A673 (cell line): ENCODE data around the gene KIAA1549. TPM values are rescaled to one million over a fixed set of nuclear protein-coding genes. Genes with fewer than 3 reads are reported as not detected.

Source experiments
- BruUV-seq: library from RNA; stranded (reverse); fragments of 400-500 nt; replicated peaks from 2 replicates; lab custom pipeline; 2021; lab: Mats Ljungman, UMichigan
- CTCF ChIA-PET: fragments of 300-600 bp; sonication (Branson Sonifier 250); formaldehyde crosslinking; loops from one replicate; lab custom pipeline; 2022; ENCODE audit warnings: antibody characterized with exemption; lab: Charles Lee
- POLR2A ChIA-PET: fragments of 300-600 bp; sonication (Branson Sonifier 250); formaldehyde crosslinking; loops from one replicate; lab custom pipeline; 2022; ENCODE audit warnings: antibody characterized with exemption; ENCODE audit not compliant: low non-redundant PET; lab: Charles Lee
- DNase-seq: peaks from one replicate; pipeline ENCODE4 v3.0.0-alpha.2; 2015; ENCODE audit warnings: low spot score
- H3K27ac ChIP-seq: fragments of 200-600 bp; sonication (generic); 2 replicates; pipeline ENCODE4 v1.5.1; 2016; ENCODE audit warnings: mixed run types, low read depth, mild to moderate bottlenecking, mixed read lengths, antibody characterized with exemption, low read length; ENCODE audit not compliant: poor library complexity, severe bottlenecking
- H3K27me3 ChIP-seq: fragments of 200-600 bp; sonication (generic); replicated peaks from 2 replicates; pipeline ENCODE4 v1.6.1; 2017; ENCODE audit warnings: mixed run types, low read depth, mild to moderate bottlenecking, mixed read lengths, antibody characterized with exemption, low read length; ENCODE audit not compliant: insufficient read depth, poor library complexity
- H3K36me3 ChIP-seq: fragments of 200-600 bp; sonication (generic); 2 replicates; pipeline ENCODE4 v1.6.1; 2016; ENCODE audit warnings: mixed run types, mild to moderate bottlenecking, mixed read lengths, antibody characterized with exemption, low read length; ENCODE audit not compliant: insufficient read depth, poor library complexity, severe bottlenecking
- H3K4me1 ChIP-seq: fragments of 200-600 bp; sonication (generic); 2 replicates; pipeline ENCODE4 v1.6.1; 2017; ENCODE audit warnings: mixed run types, mild to moderate bottlenecking, mixed read lengths, antibody characterized with exemption, low read length; ENCODE audit not compliant: insufficient read depth, poor library complexity, severe bottlenecking
- H3K4me3 ChIP-seq: fragments of 200-600 bp; sonication (generic); 2 replicates; pipeline ENCODE4 v1.5.1; 2016; ENCODE audit warnings: low read depth, mixed run types, mild to moderate bottlenecking, mixed read lengths, low read length; ENCODE audit not compliant: poor library complexity, severe bottlenecking
- H3K9me3 ChIP-seq: fragments of 200-600 bp; sonication (generic); 2 replicates; pipeline ENCODE4 v1.6.1; 2016; ENCODE audit warnings: mixed run types, low read depth, mild to moderate bottlenecking, mixed read lengths, antibody characterized with exemption, low read length; ENCODE audit not compliant: poor library complexity, severe bottlenecking
- CTCF ChIP-seq: fragments of 300-800, 200-600 bp; sonication (generic); conservative IDR thresholded peaks from 2 replicates; pipeline ENCODE4 v1.5.1; 2017; ENCODE audit warnings: low read depth, mild to moderate bottlenecking, antibody characterized with exemption, low read length, moderate library complexity, mixed read lengths
- EZH2 ChIP-seq: fragments of 200-600 bp; sonication (generic); IDR thresholded peaks from 2 replicates; pipeline ENCODE4 v1.6.1; 2017; ENCODE audit warnings: borderline replicate concordance, low read depth, mild to moderate bottlenecking, mixed read lengths, antibody characterized with exemption, low read length; ENCODE audit not compliant: poor library complexity, severe bottlenecking
- intact Hi-C: fragments of 100-400 bp; cut with micrococcal nuclease; formaldehyde crosslinking; loops from one replicate; pipeline ENCODE4 v1.10.0; 2022; ENCODE audit not compliant: unreplicated experiment
- total RNA-seq: library from RNA; stranded (reverse); gene quantifications from 2 replicates; pipeline ENCODE4 v1.2.3, GENCODE V29; 2021

KIAA1549 gene
- total RNA-seq, 1 experiment from 2014 or later, result 2.5 TPM

- Histone ChIP-seq H3K4me1 (no peaks in the 10 kb centered on the region), H3K9me3 (no peaks in the 10 kb centered on the region), H3K27me3 (no peaks in the 10 kb centered on the region), H3K4me3 (no peak overlapping the region), H3K27ac (no peak overlapping the region), H3K36me3 (no peaks in the 10 kb centered on the region)
- TF ChIP-seq EZH2 (no peak), CTCF (no peak)
- CTCF ChIA-PET, result no interaction called here
- POLR2A ChIA-PET, result no interaction called here
- intact Hi-C loops, result no loop called here
- no TSS peak for BruUV-seq
- DNase-seq, result no peak
Observed at GRCh38 chr7:138857728-138858127, 123.5 kb downstream of the KIAA1549 start.

GRCh38 chr7:138854115-138854645 is 127.0 kb downstream of the KIAA1549 start:
- no TSS peak for BruUV-seq
- no peaks in the 10 kb centered on the region for H3K27me3 ChIP-seq
- H3K36me3 ChIP-seq, result no peaks in the 10 kb centered on the region
- intact Hi-C loops, result no loop called here
- no peaks in the 10 kb centered on the region for H3K4me1 ChIP-seq
- TF ChIP-seq EZH2 (no peak), CTCF (no peak)
- H3K27ac ChIP-seq, result no peak overlapping the region
- ChIA-PET CTCF (no interaction called here), POLR2A (no interaction called here)
- H3K9me3 ChIP-seq, result no peaks in the 10 kb centered on the region
- no peak overlapping the region for H3K4me3 ChIP-seq
- DNase-seq, result no peak

- BruUV-seq, result no TSS peak
- TF ChIP-seq EZH2 (no peak), CTCF (no peak)
- Histone ChIP-seq H3K4me1 (no peaks in the 10 kb centered on the region), H3K27ac (no peak overlapping the region), H3K4me3 (no peak overlapping the region), H3K9me3 (no peaks in the 10 kb centered on the region), H3K27me3 (no peaks in the 10 kb centered on the region), H3K36me3 (no peaks in the 10 kb centered on the region)
- intact Hi-C loops, result no loop called here
- ChIA-PET POLR2A (no interaction called here), CTCF (no interaction called here)
- DNase-seq, result no peak
Observed at GRCh38 chr7:138853448-138853847, 127.7 kb downstream of the KIAA1549 start.
